ENCODE results near the gene MYO15A.

DNA sequence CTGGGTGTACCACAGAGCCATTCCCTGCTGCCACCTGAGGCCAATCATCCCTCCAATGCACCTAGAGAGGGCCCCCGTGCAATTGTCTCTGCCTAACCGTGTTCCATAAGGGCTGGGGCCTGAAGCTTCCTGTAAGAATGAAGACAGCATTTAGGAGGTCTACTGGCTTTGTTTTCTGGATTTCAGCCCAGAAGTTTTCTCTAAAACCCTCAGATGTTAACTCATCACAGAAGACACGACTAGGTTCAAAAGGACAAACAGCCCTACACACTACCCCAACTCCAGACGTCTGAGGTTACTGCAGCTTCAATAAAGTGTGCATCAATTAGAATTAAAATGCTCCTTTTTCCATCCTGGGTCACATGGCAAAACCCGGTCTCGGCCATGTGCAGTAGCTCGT is 31.6 kb upstream of the MYO15A start:
- TF ChIP-seq CTCF (conservative IDR thresholded peaks at IDR 0.05; ENCODE audit: low read depth, low read length) (no peak), EZH2 (IDR thresholded peaks at IDR 0.05; ENCODE audit: borderline replicate concordance, low read depth, low read length, poor library complexity, severe bottlenecking) (no peak)
